Measurements from ENCODE around the gene OSBPL3. TPM values are rescaled to one million over a fixed set of nuclear protein-coding genes. Genes with fewer than 3 reads are reported as not detected.

Gene OSBPL3
- total and polyA plus RNA-seq, 2 donors (not counting 3 experiments of a cell fraction or from before 2014, with no cell fraction given): 7.5 to 27.1 TPM

DNA sequence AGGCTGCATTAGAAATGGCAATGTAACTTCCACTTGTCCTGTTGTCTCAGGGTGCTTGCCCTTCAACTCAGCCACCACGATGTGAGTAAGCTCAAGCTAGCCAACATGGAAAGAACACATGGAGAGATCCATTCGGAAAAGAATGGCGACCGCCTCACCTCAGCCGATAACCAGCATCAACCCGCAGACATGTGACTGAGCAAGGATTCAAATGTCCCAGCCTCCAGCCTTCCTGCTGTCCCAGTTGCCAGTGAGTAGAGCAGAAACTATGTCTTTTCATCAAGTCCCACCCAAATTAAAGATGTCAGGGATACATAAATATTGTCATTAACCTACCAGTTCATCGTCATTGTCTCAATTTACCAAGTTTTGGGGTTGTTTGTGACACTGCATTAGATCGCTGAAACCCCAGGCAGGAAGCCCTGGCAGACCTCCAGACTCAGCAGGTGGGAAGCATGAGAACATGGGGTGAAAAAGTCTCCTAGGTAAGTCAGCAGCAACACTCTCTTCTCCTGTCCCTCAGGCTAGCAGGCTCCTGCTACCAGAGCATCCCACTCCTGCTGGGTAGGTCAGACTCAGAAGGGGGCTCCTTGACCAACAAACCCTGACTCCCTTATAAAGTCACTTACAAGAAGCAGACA is 67.0 kb downstream of the OSBPL3 start:
- Histone ChIP-seq H3K4me2 (ENCODE audit: insufficient read depth, low read length) (no peak overlapping the region), H3K27me3 (ENCODE audit: control insufficient read depth in 2 of 2, insufficient read depth in 2 of 2, low read length in 2 of 2) (no peaks in the 10 kb centered on the region), H3K27ac (ENCODE audit: insufficient read depth, low read depth, low read length) (no peak overlapping the region), H3K9ac (replicated peaks; ENCODE audit: extremely low read depth, insufficient read depth, low read length) (no peak overlapping the region), H3K4me1 (ENCODE audit: control insufficient read depth, extremely low read depth, insufficient read depth, low read length) (peaks cover 40% of the 10 kb centered on the region), H3K9me1 (replicated peaks; ENCODE audit: control insufficient read depth, extremely low read depth, insufficient read depth, low read length) (no peaks in the 10 kb centered on the region), H3K79me2 (ENCODE audit: control insufficient read depth, insufficient read depth, low read length) (peaks cover 68% of the 10 kb centered on the region), H3K4me3 (replicated peaks in 1 of 3; ENCODE audit: insufficient read depth in 1 of 3, low read depth in 1 of 3, low read length in 3 of 3) (no peak overlapping the region), H2AFZ (ENCODE audit: low read depth, low read length) (no peak overlapping the region), H3K9me3 (replicated peaks; ENCODE audit: control insufficient read depth, insufficient read depth, low read length) (no peaks in the 10 kb centered on the region), H4K20me1 (replicated peaks; ENCODE audit: control insufficient read depth, extremely low read depth, insufficient read depth, low read length) (peaks cover 3% of the 10 kb centered on the region), H3K36me3 (ENCODE audit: control insufficient read depth in 2 of 2, extremely low read depth in 1 of 2, insufficient read depth in 2 of 2, low read length in 2 of 2) (no peaks in the 10 kb centered on the region)
- FAIRE-seq (no peak), DNase-seq (ENCODE audit: low read depth, low spot score) (no peak)
- ChIA-PET POLR2A (no interaction called here), CTCF (interaction anchor here (1.0 kb wide), 1 partner anchor 13 kb away, joined by 3 read pairs; no protein-coding TSS in a partner anchor)
- dilution Hi-C loops (cut with MboI; ENCODE audit: extremely low pct_ligation_motif_present, low sequenced_read_pairs): no loop called here
- intact Hi-C loops (cut with micrococcal nuclease): no loop called here
- no TSS peak for BruUV-seq (replicated peaks)
- TF ChIP-seq FOS (IDR thresholded peaks at IDR 0.05; ENCODE audit: borderline replicate concordance, insufficient read depth, low read length): no peak
- TF ChIP-seq POLR2AphosphoS5 (IDR thresholded peaks at IDR 0.05; ENCODE audit: insufficient read depth, low read depth, low read length): no peak
- TF ChIP-seq JUN (IDR thresholded peaks at IDR 0.05; ENCODE audit: borderline replicate concordance, insufficient read depth, insufficient read length, low read depth): no peak
- TF ChIP-seq MYC (IDR thresholded peaks at IDR 0.05; ENCODE audit: low read depth, low read length): no peak
- TF ChIP-seq, protein P1, sequence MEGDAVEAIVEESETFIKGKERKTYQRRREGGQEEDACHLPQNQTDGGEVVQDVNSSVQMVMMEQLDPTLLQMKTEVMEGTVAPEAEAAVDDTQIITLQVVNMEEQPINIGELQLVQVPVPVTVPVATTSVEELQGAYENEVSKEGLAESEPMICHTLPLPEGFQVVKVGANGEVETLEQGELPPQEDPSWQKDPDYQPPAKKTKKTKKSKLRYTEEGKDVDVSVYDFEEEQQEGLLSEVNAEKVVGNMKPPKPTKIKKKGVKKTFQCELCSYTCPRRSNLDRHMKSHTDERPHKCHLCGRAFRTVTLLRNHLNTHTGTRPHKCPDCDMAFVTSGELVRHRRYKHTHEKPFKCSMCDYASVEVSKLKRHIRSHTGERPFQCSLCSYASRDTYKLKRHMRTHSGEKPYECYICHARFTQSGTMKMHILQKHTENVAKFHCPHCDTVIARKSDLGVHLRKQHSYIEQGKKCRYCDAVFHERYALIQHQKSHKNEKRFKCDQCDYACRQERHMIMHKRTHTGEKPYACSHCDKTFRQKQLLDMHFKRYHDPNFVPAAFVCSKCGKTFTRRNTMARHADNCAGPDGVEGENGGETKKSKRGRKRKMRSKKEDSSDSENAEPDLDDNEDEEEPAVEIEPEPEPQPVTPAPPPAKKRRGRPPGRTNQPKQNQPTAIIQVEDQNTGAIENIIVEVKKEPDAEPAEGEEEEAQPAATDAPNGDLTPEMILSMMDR (IDR thresholded peaks at IDR 0.05; ENCODE audit: extremely low read depth in 1 of 2, insufficient read depth in 1 of 2, low read depth in 1 of 2, low read length in 2 of 2): no peak
- TF ChIP-seq, protein P2, sequence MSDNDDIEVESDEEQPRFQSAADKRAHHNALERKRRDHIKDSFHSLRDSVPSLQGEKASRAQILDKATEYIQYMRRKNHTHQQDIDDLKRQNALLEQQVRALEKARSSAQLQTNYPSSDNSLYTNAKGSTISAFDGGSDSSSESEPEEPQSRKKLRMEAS (IDR thresholded peaks at IDR 0.05; ENCODE audit: insufficient read depth, insufficient read length): no peak
- TF ChIP-seq POLR2A (IDR thresholded peaks at IDR 0.05; ENCODE audit: low read depth, low read length): no peak
- no peak for TF ChIP-seq GATA2 (IDR thresholded peaks at IDR 0.05; ENCODE audit: insufficient read depth, insufficient read length, low read depth, low read length)
- TF ChIP-seq EZH2 (IDR thresholded peaks at IDR 0.05; ENCODE audit: borderline replicate concordance, low read depth, low read length, severe bottlenecking): no peak

Data from endothelial cell of umbilical vein (primary cell).